Neural progenitor cell (in vitro differentiated cells): Measurements from ENCODE around the gene CDC42EP3.

Experiments
- CTCF ChIP-seq: fragments of 200-600 bp; sonication (generic); IDR thresholded peaks from 2 replicates; pipeline ENCODE4 v1.5.1; 2017; ENCODE audit warnings: antibody characterized with exemption, mild to moderate bottlenecking
- EZH2 ChIP-seq: fragments of 200-600 bp; sonication (generic); IDR thresholded peaks from 2 replicates; pipeline ENCODE4 v1.6.1; 2017; ENCODE audit warnings: antibody characterized with exemption, mild to moderate bottlenecking, moderate library complexity

- TF ChIP-seq EZH2 (no peak), CTCF (no peak)
These were observed 318 bp upstream of the CDC42EP3 start for GRCh38 chr2:37671816-37672103.
